Esophagus muscularis mucosa (tissue), 4 donors: ENCODE data around the gene UBE2J2. TPM values are rescaled to one million over a fixed set of nuclear protein-coding genes. Genes with fewer than 3 reads are reported as not detected.
A peak's percentile ranks its signal among the peaks of the same experiment; 100 is the strongest.

ENCODE experiments used
- DNase-seq: peaks from one replicate; pipeline ENCODE4 v3.0.0-alpha.2; 2017; ENCODE audit errors: extremely low spot score
- H3K27ac ChIP-seq, 4 donors: fragments of 200-600 bp; sonication (generic); replicated peaks in 1 of 4; 1 replicate in 3 of 4; 2 replicates in 1 of 4; pipeline ENCODE4 v1.5.1; 2016 to 2019; ENCODE audit warnings: mild to moderate bottlenecking in 1 of 4
- H3K27me3 ChIP-seq, 4 donors: fragments of 200-600 bp; sonication (generic); one replicate each; pipeline versions ENCODE4 v1.5.1 to v1.6.0; 2016 to 2019
- H3K36me3 ChIP-seq, 4 donors: fragments of 200-600 bp; sonication (generic); one replicate each; pipeline ENCODE4 v1.5.1; 2016 to 2019
- H3K4me1 ChIP-seq, 4 donors: fragments of 200-600 bp; sonication (generic); one replicate each; pipeline ENCODE4 v1.5.1; 2016 to 2019
- H3K4me3 ChIP-seq, 4 donors: fragments of 200-600 bp; sonication (generic); 1 replicate in 2 of 4; 2 replicates in 2 of 4; pipeline ENCODE4 v1.5.1; 2016 to 2019; ENCODE audit warnings: mild to moderate bottlenecking in 4 of 4, moderate library complexity in 1 of 4
- H3K9me3 ChIP-seq, 4 donors: fragments of 200-600 bp; sonication (generic); 1 replicate in 3 of 4; 2 replicates in 1 of 4; pipeline ENCODE4 v1.5.1; 2016 to 2019
- CTCF ChIP-seq, 3 experiments: fragments of 200-600 bp in 2 of 3; fragments of 450-650 bp in 1 of 3; sonication (generic) in 2 of 3; IDR thresholded peaks; one replicate each; pipeline ENCODE4 v1.5.1; 2017 to 2019; ENCODE audit warnings: antibody characterized with exemption in 3 of 3, mild to moderate bottlenecking in 2 of 3, moderate library complexity in 1 of 3
- EP300 ChIP-seq: sonication (generic); formaldehyde crosslinking; IDR thresholded peaks from one replicate; pipeline ENCODE4 v1.6.1; 2017; ENCODE audit warnings: antibody characterized with exemption
- POLR2A ChIP-seq: fragments of 450-650 bp; IDR thresholded peaks from one replicate; pipeline ENCODE4 v1.6.1; 2017; ENCODE audit warnings: antibody characterized with exemption, moderate library complexity, mild to moderate bottlenecking, low read depth
- POLR2AphosphoS5 ChIP-seq, 2 donors: sonication (generic); formaldehyde crosslinking; IDR thresholded peaks; one replicate each; pipeline ENCODE4 v1.6.1; 2017; ENCODE audit warnings: antibody characterized with exemption in 2 of 2
- WGBS: methylation state at CpG from one replicate; pipeline ENCODE4 v1.1.5; 2018; 5-methylcytosine and 5-hydroxymethylcytosine counted together
- intact Hi-C: fragments of 100-400 bp; cut with DNase I; formaldehyde crosslinking; loops from one replicate; pipeline ENCODE4 v1.15.1; 2023
- total RNA-seq, 4 donors: library from RNA; depleted of rRNA; stranded (reverse); fragments of >200 nt; gene quantifications; one replicate each; pipeline versions ENCODE4 v1.1.0 to v1.2.1, GENCODE V29; 2016

Gene UBE2J2
- total RNA-seq, 4 donors from 2014 or later: 34.9 to 61.4 (median 49.5) TPM

GRCh38 chr1:1231400-1232207 lies 42.0 kb downstream of the UBE2J2 start, which contains the start of gene SDF4:
TSS of gene SDF4 (minus strand) at chr1:1232001. CDS start at chr1:1228772, 3,229 bp downstream.
- intact Hi-C loops: loop anchor here (5.0 kb wide), 2 partner anchors 41 to 109 kb away; partner anchors contain the start of gene UBE2J2
- no peak for TF ChIP-seq EP300
- TF ChIP-seq CTCF (IDR thresholded peaks at IDR 0.05): no peak
- TF ChIP-seq POLR2AphosphoS5 (IDR thresholded peaks at IDR 0.05): peak; percentile 73 to 76
- peak; percentile 48 for TF ChIP-seq POLR2A
- H3K36me3 ChIP-seq: peaks cover 16 to 46% (median 33%) of the 10 kb centered on the region in 4 donors
- H3K4me1 ChIP-seq: peaks cover 32 to 68% (median 50%) of the 10 kb centered on the region in 4 donors
- DNase-seq: peak; percentile 99
- no peaks in the 10 kb centered on the region for H3K27me3 ChIP-seq
- H3K27ac ChIP-seq: peak within 1 kb of the TSS; percentile 89 to 97 (median 94)
- WGBS: 2% methylated on average over 19 of the region's 99 CpGs
- H3K9me3 ChIP-seq: no peaks in the 10 kb centered on the region
- H3K4me3 ChIP-seq: peak within 1 kb of the TSS; percentile 81 to 98 (median 92)

GRCh38 chr1:1230656-1231399 lies 42.8 kb downstream of the UBE2J2 start:
- TF ChIP-seq EP300: no peak
- no peak for TF ChIP-seq POLR2A
- TF ChIP-seq POLR2AphosphoS5 (IDR thresholded peaks at IDR 0.05): no peak
- TF ChIP-seq CTCF (IDR thresholded peaks at IDR 0.05): no peak
- Histone ChIP-seq H3K9me3 (no peaks in the 10 kb centered on the region), H3K27me3 (no peaks in the 10 kb centered on the region), H3K4me1 (peaks cover 32 to 72% (median 53%) of the 10 kb centered on the region in 4 donors), H3K27ac (peak overlapping the region; percentile 89 to 97 (median 94)), H3K4me3 (peak overlapping the region; percentile 81 to 98 (median 92)), H3K36me3 (peaks cover 20 to 54% (median 40%) of the 10 kb centered on the region in 4 donors)
- intact Hi-C loops: loop anchor here (5.0 kb wide), 2 partner anchors 41 to 109 kb away; partner anchors contain the start of gene UBE2J2
- DNase-seq: no peak
- WGBS: 15% methylated on average over 24 of the region's 24 CpGs

- TF ChIP-seq POLR2AphosphoS5 (IDR thresholded peaks at IDR 0.05) (no peak), EP300 (no peak), CTCF (IDR thresholded peaks at IDR 0.05) (no peak), POLR2A (no peak)
- Histone ChIP-seq H3K36me3 (peaks cover 24 to 57% (median 45%) of the 10 kb centered on the region in 4 donors), H3K4me3 (peak overlapping the region; percentile 24 to 98 (median 85)), H3K4me1 (peaks cover 32 to 73% (median 53%) of the 10 kb centered on the region in 4 donors), H3K9me3 (no peaks in the 10 kb centered on the region), H3K27ac (no peak overlapping the region), H3K27me3 (no peaks in the 10 kb centered on the region)
- no peak for DNase-seq
- 84% methylated on average over 18 of the region's 19 CpGs for WGBS
- intact Hi-C loops: loop anchor here (5.0 kb wide), 2 partner anchors 43 to 107 kb away; partner anchors contain the start of gene UBE2J2
Observed at GRCh38 chr1:1229770-1230169, 43.9 kb downstream of the UBE2J2 start.

GRCh38 chr1:1228596-1229321 lies 44.9 kb downstream of the UBE2J2 start:
- no peak overlapping the region for H3K27ac ChIP-seq
- H3K36me3 ChIP-seq: peaks cover 27 to 58% (median 52%) of the 10 kb centered on the region in 4 donors
- TF ChIP-seq POLR2A (no peak), EP300 (no peak), POLR2AphosphoS5 (IDR thresholded peaks at IDR 0.05) (no peak), CTCF (IDR thresholded peaks at IDR 0.05) (no peak)
- H3K4me1 ChIP-seq: peaks cover 32 to 67% (median 51%) of the 10 kb centered on the region in 4 donors
- no peak for DNase-seq
- no peaks in the 10 kb centered on the region for H3K27me3 ChIP-seq
- H3K4me3 ChIP-seq: no peak overlapping the region
- intact Hi-C loops: no loop called here
- WGBS: 81% methylated on average over 23 of the region's 28 CpGs
- no peaks in the 10 kb centered on the region for H3K9me3 ChIP-seq
